Testis (tissue), 3 donors: ENCODE data around the gene DEDD. TPM values are rescaled to one million over a fixed set of nuclear protein-coding genes. Genes with fewer than 3 reads are reported as not detected.

Source experiments
- DNase-seq: peaks from one replicate; pipeline ENCODE4 v3.0.0-alpha.2; 2019
- H3K27ac ChIP-seq, 2 donors: fragments of 200-600 bp; sonication (generic); one replicate each; pipeline ENCODE4 v1.5.1; 2019
- H3K27me3 ChIP-seq: fragments of 200-600 bp; sonication (generic); one replicate; pipeline ENCODE4 v1.5.1; 2019
- H3K36me3 ChIP-seq: fragments of 200-600 bp; sonication (generic); one replicate; pipeline ENCODE4 v1.5.1; 2017; ENCODE audit warnings: low read depth; ENCODE audit errors: missing control alignments
- H3K4me1 ChIP-seq: fragments of 200-600 bp; sonication (generic); one replicate; pipeline ENCODE4 v1.5.1; 2019
- H3K4me3 ChIP-seq, 2 donors: fragments of 200-600 bp; sonication (generic); one replicate each; pipeline ENCODE4 v1.5.1; 2017 to 2019
- H3K9me3 ChIP-seq: fragments of 200-600 bp; sonication (generic); one replicate; pipeline ENCODE4 v1.5.1; 2017
- CTCF ChIP-seq, 3 experiments: fragments of 450-650 bp in 2 of 3; fragments of 200-600 bp in 1 of 3; sonication (generic) in 1 of 3; IDR thresholded peaks; one replicate each; pipeline ENCODE4 v1.5.1; 2016 to 2019; ENCODE audit warnings: antibody characterized with exemption in 3 of 3, mild to moderate bottlenecking in 2 of 3, moderate library complexity in 1 of 3
- POLR2A ChIP-seq: fragments of 450-650 bp; IDR thresholded peaks from one replicate; pipeline ENCODE4 v1.6.1; 2017; ENCODE audit warnings: antibody characterized with exemption, mild to moderate bottlenecking, moderate library complexity
- WGBS, 2 donors: methylation state at CpG; one replicate each; pipeline ENCODE4 v1.1.5; 2018; 5-methylcytosine and 5-hydroxymethylcytosine counted together
- intact Hi-C: fragments of 100-400 bp; cut with DNase I; formaldehyde crosslinking; loops from one replicate; pipeline ENCODE4 v1.15.1; 2023; ENCODE audit warnings: low total_unique reads
- polyA plus RNA-seq: library from polyadenylated mRNA; stranded (reverse); fragments of 350-450 nt; fragmentation: Illumina TruSeq; extraction: RNeasy Lipid Tissue Mini Kit (QIAGEN cat#74804); gene quantifications from one replicate; pipeline ENCODE4 v1.2.3, GENCODE V29; 2014; ENCODE audit warnings: low read depth, low replicate concordance; ENCODE audit not compliant: insufficient read depth
- total RNA-seq, 2 donors: library from RNA; depleted of rRNA; stranded (reverse); fragments of >200 nt; gene quantifications; one replicate each; pipeline ENCODE4 v1.2.3, GENCODE V29; 2016

The DEDD gene
- total and polyA plus RNA-seq, 3 donors from 2014 or later, result 53.8 to 92.7 (median 54.0) TPM

GRCh38 chr1:161177936-161178244 lies 45.4 kb upstream of the DEDD start:
- H3K4me1 ChIP-seq, result peaks cover 15% of the 10 kb centered on the region
- no peak for DNase-seq
- intact Hi-C loops, result no loop called here
- H3K27ac ChIP-seq, result peak overlapping the region; percentile 91 to 95
- 25 to 35% methylated on average over 9 of the region's 9 CpGs for WGBS, 2 donors
- H3K9me3 ChIP-seq, result no peaks in the 10 kb centered on the region
- no peaks in the 10 kb centered on the region for H3K27me3 ChIP-seq
- H3K4me3 ChIP-seq, result peak overlapping the region; percentile 80 to 86
- no peak for TF ChIP-seq POLR2A
- no peak for TF ChIP-seq CTCF (IDR thresholded peaks at IDR 0.05)
- no peaks in the 10 kb centered on the region for H3K36me3 ChIP-seq

- no peak for TF ChIP-seq CTCF (IDR thresholded peaks at IDR 0.05)
- peak; percentile 29 for TF ChIP-seq POLR2A
- no peaks in the 10 kb centered on the region for H3K36me3 ChIP-seq
- 1 to 3% methylated on average over 38 to 50 of the region's 50 CpGs for WGBS, 2 donors
- peak; percentile 93 for DNase-seq
- peak within 1 kb of the TSS; percentile 91 to 95 for H3K27ac ChIP-seq
- no peaks in the 10 kb centered on the region for H3K27me3 ChIP-seq
- intact Hi-C loops, result no loop called here
- H3K4me1 ChIP-seq, result peaks cover 19% of the 10 kb centered on the region
- peak within 1 kb of the TSS; percentile 80 to 86 for H3K4me3 ChIP-seq
- no peaks in the 10 kb centered on the region for H3K9me3 ChIP-seq
Observed at GRCh38 chr1:161177112-161177935, 44.9 kb upstream of the DEDD start, which contains the start of gene B4GALT3. Gene B4GALT3 (minus strand): TSS chr1:161177507. CDS start chr1:161176060, 1,447 bp downstream.

- Histone ChIP-seq H3K27ac (peak overlapping the region; percentile 91 to 95), H3K27me3 (no peaks in the 10 kb centered on the region), H3K36me3 (no peaks in the 10 kb centered on the region), H3K4me3 (peak overlapping the region; percentile 80 to 86), H3K9me3 (no peaks in the 10 kb centered on the region), H3K4me1 (peaks cover 19% of the 10 kb centered on the region)
- 10 to 11% methylated on average over 17 of the region's 17 CpGs for WGBS, 2 donors
- intact Hi-C loops, result no loop called here
- DNase-seq, result no peak
- TF ChIP-seq CTCF (IDR thresholded peaks at IDR 0.05) (no peak), POLR2A (no peak)
Observed at GRCh38 chr1:161176468-161177111, 44.1 kb upstream of the DEDD start.

- WGBS, 2 donors, result 81 to 86% methylated on average over 9 to 10 of the region's 10 CpGs
- Histone ChIP-seq H3K27ac (peak overlapping the region in 1 of 2 donors; percentile 24), H3K27me3 (no peaks in the 10 kb centered on the region), H3K4me3 (no peak overlapping the region), H3K36me3 (no peaks in the 10 kb centered on the region), H3K4me1 (peaks cover 19% of the 10 kb centered on the region), H3K9me3 (no peaks in the 10 kb centered on the region)
- intact Hi-C loops, result no loop called here
- TF ChIP-seq POLR2A (no peak), CTCF (IDR thresholded peaks at IDR 0.05) (no peak)
- DNase-seq, result no peak
Observed at GRCh38 chr1:161175771-161176453, 43.4 kb upstream of the DEDD start.
